IMR-90 (cell line): ENCODE data around the gene GCGR. TPM values are rescaled to one million over a fixed set of nuclear protein-coding genes. Genes with fewer than 3 reads are reported as not detected.

Experiments
- ATAC-seq: fragments of 200-7000 bp; cut with Tn5 transposase; 2 replicates; pipeline ENCODE4 v1.9.1; 2020; ENCODE audit warnings: low read depth, mild to moderate bottlenecking, moderate library complexity
- BruUV-seq: library from RNA; stranded (reverse); fragments of 400-500 nt; replicated peaks from 2 replicates; lab custom pipeline; 2021; lab: Mats Ljungman, UMichigan
- CTCF ChIA-PET: fragments of 300-600 bp; formaldehyde crosslinking; extraction: SDS; loops from one replicate; lab custom pipeline; 2021; ENCODE audit warnings: antibody characterized with exemption; lab: Yijun Ruan, JAX
- POLR2A ChIA-PET: fragments of 300-600 bp; sonication (Branson Sonifier 250); formaldehyde crosslinking; loops from one replicate; lab custom pipeline; 2022; ENCODE audit warnings: antibody characterized with exemption; ENCODE audit not compliant: unreplicated experiment; lab: Charles Lee
- DNase-seq: peaks from one replicate; pipeline ENCODE4 v3.0.0; 2013
- H2AFZ ChIP-seq: replicated peaks from 2 replicates; pipeline ENCODE3; 2013; ENCODE audit warnings: low read length, mild to moderate bottlenecking; ENCODE audit not compliant: poor library complexity
- H2AK5ac ChIP-seq: 2 replicates; pipeline ENCODE4 v1.6.1; 2013; ENCODE audit warnings: low read depth, low read length, inconsistent platforms
- H2AK9ac ChIP-seq: replicated peaks from 2 replicates; pipeline ENCODE3; 2013; ENCODE audit warnings: mild to moderate bottlenecking, low read depth, low read length, moderate library complexity; ENCODE audit not compliant: poor library complexity
- H2BK120ac ChIP-seq: 2 replicates; pipeline ENCODE4 v1.6.1; 2013; ENCODE audit warnings: low read depth, low read length, inconsistent platforms
- H2BK15ac ChIP-seq: 3 replicates; pipeline ENCODE4 v1.6.1; 2013; ENCODE audit warnings: low read depth, low read length, inconsistent platforms
- H2BK20ac ChIP-seq: 2 replicates; pipeline ENCODE4 v1.6.1; 2013; ENCODE audit warnings: low read depth, mild to moderate bottlenecking, inconsistent platforms, low read length, moderate library complexity
- H2BK5ac ChIP-seq: 2 replicates; pipeline ENCODE4 v1.6.1; 2013; ENCODE audit warnings: mild to moderate bottlenecking, low read depth, low read length, inconsistent platforms; ENCODE audit not compliant: poor library complexity, severe bottlenecking
- H3K14ac ChIP-seq: replicated peaks from 2 replicates; pipeline ENCODE4 v1.6.1; 2013; ENCODE audit warnings: low read depth, low read length, inconsistent platforms
- H3K18ac ChIP-seq: 2 replicates; pipeline ENCODE4 v1.6.1; 2013; ENCODE audit warnings: low read depth, low read length, control low read depth
- H3K23ac ChIP-seq: 2 replicates; pipeline ENCODE4 v1.6.1; 2013; ENCODE audit warnings: low read depth, low read length, inconsistent platforms
- H3K27ac ChIP-seq: 2 replicates; pipeline ENCODE4 v1.5.1; 2013; ENCODE audit warnings: mild to moderate bottlenecking, control low read depth, low read length; ENCODE audit not compliant: insufficient read depth
- H3K27me3 ChIP-seq: 2 replicates; pipeline ENCODE4 v1.6.1; 2013; ENCODE audit warnings: low read length; ENCODE audit not compliant: control insufficient read depth, insufficient read depth
- H3K36me3 ChIP-seq: 2 replicates; pipeline ENCODE4 v1.6.1; 2013; ENCODE audit warnings: low read length, mixed read lengths; ENCODE audit not compliant: control insufficient read depth, insufficient read depth
- H3K4ac ChIP-seq: 2 replicates; pipeline ENCODE4 v1.6.1; 2013; ENCODE audit warnings: low read depth, low read length, inconsistent platforms
- H3K4me1 ChIP-seq: 2 replicates; pipeline ENCODE4 v1.6.1; 2013; ENCODE audit warnings: low read length, mixed read lengths; ENCODE audit not compliant: control insufficient read depth, insufficient read depth
- H3K4me2 ChIP-seq: 2 replicates; pipeline ENCODE4 v1.6.1; 2013; ENCODE audit warnings: low read depth, mild to moderate bottlenecking, control low read depth, low read length, moderate library complexity
- H3K4me3 ChIP-seq: 2 replicates; pipeline ENCODE4 v1.5.1; 2013; ENCODE audit warnings: low read depth, mild to moderate bottlenecking, control low read depth, low read length, moderate library complexity; ENCODE audit not compliant: insufficient read depth
- H3K56ac ChIP-seq: 2 replicates; pipeline ENCODE4 v1.6.1; 2013; ENCODE audit warnings: low read length, inconsistent platforms; ENCODE audit not compliant: insufficient read depth; ENCODE audit errors: extremely low read depth
- H3K79me1 ChIP-seq, 2 experiments: 2 replicates each; pipeline ENCODE4 v1.6.1; 2013; ENCODE audit warnings: low read length in 2 of 2, inconsistent platforms in 1 of 2, low read depth in 1 of 2
- H3K9ac ChIP-seq: 2 replicates; pipeline ENCODE4 v1.6.1; 2013; ENCODE audit warnings: low read depth, low read length, control low read depth
- H3K9me1 ChIP-seq: 2 replicates; pipeline ENCODE4 v1.6.1; 2013; ENCODE audit warnings: low read length, inconsistent platforms; ENCODE audit not compliant: insufficient read depth
- H3K9me3 ChIP-seq: 2 replicates; pipeline ENCODE4 v1.6.1; 2013; ENCODE audit warnings: low read length; ENCODE audit not compliant: control insufficient read depth, insufficient read depth
- H4K20me1 ChIP-seq: 2 replicates; pipeline ENCODE4 v1.6.1; 2013; ENCODE audit warnings: low read length, inconsistent platforms; ENCODE audit not compliant: insufficient read depth
- H4K5ac ChIP-seq: 2 replicates; pipeline ENCODE4 v1.6.1; 2013; ENCODE audit warnings: mild to moderate bottlenecking, low read depth, low read length, control low read depth
- H4K8ac ChIP-seq, 2 experiments: 2 replicates each; pipeline ENCODE4 v1.6.1; 2013; ENCODE audit warnings: low read depth in 2 of 2, low read length in 2 of 2, control low read depth in 1 of 2, inconsistent platforms in 1 of 2
- H4K91ac ChIP-seq: 2 replicates; pipeline ENCODE4 v1.6.1; 2013; ENCODE audit warnings: low read depth, low read length, inconsistent platforms; ENCODE audit not compliant: insufficient read depth
- CEBPB ChIP-seq: IDR thresholded peaks from 2 replicates; pipeline ENCODE4 v1.6.1; 2012; ENCODE audit warnings: low read depth, low read length, improper control_type of control experiment
- ELK1 ChIP-seq: fragments of 150-350 bp; IDR thresholded peaks from 2 replicates; pipeline ENCODE4 v1.6.1; 2016; ENCODE audit warnings: low read depth, mild to moderate bottlenecking, low read length, moderate library complexity, borderline replicate concordance
- MAZ ChIP-seq: IDR thresholded peaks from 2 replicates; pipeline ENCODE4 v1.6.1; 2012; ENCODE audit warnings: low read depth, mild to moderate bottlenecking, low read length, improper control_type of control experiment, moderate library complexity, borderline replicate concordance
- POLR2A ChIP-seq: IDR thresholded peaks from 2 replicates; pipeline ENCODE4 v1.6.1; 2012; ENCODE audit warnings: mild to moderate bottlenecking, low read depth, low read length
- WGBS, 2 experiments: methylation state at CpG; one replicate each; pipeline versions ENCODE4 v1.1.5 to v1.1.7; 2013; ENCODE audit warnings: missing lambda C conversion rate in 2 of 2; ENCODE audit not compliant: insufficient read length in 1 of 2; ENCODE audit errors: extremely low coverage in 2 of 2; 5-methylcytosine and 5-hydroxymethylcytosine counted together
- dilution Hi-C: fragments of 300-500 bp; cut with HindIII; formaldehyde crosslinking; loops from one replicate; pipeline ENCODE4 v1.14.3; 2018; ENCODE audit warnings: low sequenced_read_pairs; ENCODE audit not compliant: unreplicated experiment
- in situ Hi-C: fragments of 300-500 bp; cut with MboI; formaldehyde crosslinking; loops from 3 replicates; pipeline ENCODE4 v1.14.3; 2019; ENCODE audit warnings: low sequenced_read_pairs, inconsistent platforms, mixed read lengths
- intact Hi-C: fragments of 100-400 bp; cut with micrococcal nuclease; formaldehyde crosslinking; loops from 2 replicates; pipeline ENCODE4 v1.10.0; 2022
- polyA plus RNA-seq, 3 experiments: library from polyadenylated mRNA; depleted of rRNA; stranded (reverse); fragments of >200 nt; gene quantifications; 2 replicates each; pipeline ENCODE4 v1.2.3, GENCODE V29; 2012; ENCODE audit warnings: low replicate concordance in 1 of 3
- total RNA-seq: library from RNA; depleted of rRNA; stranded (reverse); fragments of >200 nt; gene quantifications from 2 replicates; pipeline ENCODE4 v1.2.3, GENCODE V29; 2012

Gene GCGR
- total and polyA plus RNA-seq, 2 of the 4 experiments (the other 2 are of a cell fraction) = not detected

- Histone ChIP-seq H3K9me3 (no peaks in the 10 kb centered on the region), H3K27me3 (no peaks in the 10 kb centered on the region), H3K14ac (no peak overlapping the region), H2BK20ac (no peak overlapping the region), H3K18ac (no peak overlapping the region), H3K9me1 (peaks cover 14% of the 10 kb centered on the region), H2AFZ (no peak overlapping the region), H3K23ac (no peak overlapping the region), H4K5ac (no peak overlapping the region), H3K4me1 (peaks cover 6% of the 10 kb centered on the region; the same call in 1 of the 2 replicates), H3K27ac (no peak overlapping the region), H3K9ac (no peak overlapping the region), H2BK120ac (no peak overlapping the region), H3K36me3 (peaks cover 8% of the 10 kb centered on the region; the same call in 1 of the 2 replicates), H3K56ac (no peak overlapping the region), H4K8ac (no peak overlapping the region), H3K4me3 (no peak overlapping the region), H2AK9ac (no peak overlapping the region), H4K91ac (no peak overlapping the region), H3K4me2 (no peak overlapping the region), H2BK5ac (no peak overlapping the region), H3K79me1 (peaks cover 4 to 15% of the 10 kb centered on the region in 2 experiments; a peak in 2 of 4 replicates), H2AK5ac (no peak overlapping the region), H2BK15ac (no peak overlapping the region), H3K4ac (no peak overlapping the region), H4K20me1 (peaks cover 4% of the 10 kb centered on the region; the same call in 1 of the 2 replicates)
- WGBS, 2 experiments = 80% methylated on average over 4 of the region's 9 CpGs; no CpG with 5 or more reads in 1 of the 2 experiments
- TF ChIP-seq MAZ (no peak), ELK1 (no peak), CEBPB (peak; percentile 59; the same call in 1 of the 2 replicates), POLR2A (no peak)
- no TSS peak for BruUV-seq
- dilution Hi-C loops = no loop called here
- in situ Hi-C loops = no loop called here
- DNase-seq (peak; percentile 40), ATAC-seq (no peak)
- ChIA-PET CTCF (no interaction called here), POLR2A (no interaction called here)
- intact Hi-C loops = no loop called here
Observed at GRCh38 chr17:81837641-81838040, 33.7 kb downstream of the GCGR start.
